Transverse colon (tissue), 3 donors: Measurements from ENCODE around the gene TSPAN6.

Experiments
- EP300 ChIP-seq: sonication (generic); formaldehyde crosslinking; IDR thresholded peaks from one replicate; pipeline ENCODE4 v1.6.1; 2017; ENCODE audit warnings: antibody characterized with exemption, low read depth
- POLR2A ChIP-seq: fragments of 450-650 bp; IDR thresholded peaks from one replicate; pipeline ENCODE4 v1.6.1; 2016; ENCODE audit warnings: antibody characterized with exemption, mild to moderate bottlenecking, moderate library complexity
- TF ChIP-seq, protein P1 (sequence below), 5 experiments: fragments of 200-600 bp in 3 of 5; fragments of 450-650 bp in 2 of 5; sonication (generic) in 3 of 5; IDR thresholded peaks; 1 replicate in 2 of 5; 2 replicates in 3 of 5; pipeline ENCODE4 v1.5.1; 2016 to 2017; ENCODE audit warnings: antibody characterized with exemption in 5 of 5, inconsistent platforms in 3 of 5, mild to moderate bottlenecking in 2 of 5, moderate library complexity in 1 of 5

DNA sequence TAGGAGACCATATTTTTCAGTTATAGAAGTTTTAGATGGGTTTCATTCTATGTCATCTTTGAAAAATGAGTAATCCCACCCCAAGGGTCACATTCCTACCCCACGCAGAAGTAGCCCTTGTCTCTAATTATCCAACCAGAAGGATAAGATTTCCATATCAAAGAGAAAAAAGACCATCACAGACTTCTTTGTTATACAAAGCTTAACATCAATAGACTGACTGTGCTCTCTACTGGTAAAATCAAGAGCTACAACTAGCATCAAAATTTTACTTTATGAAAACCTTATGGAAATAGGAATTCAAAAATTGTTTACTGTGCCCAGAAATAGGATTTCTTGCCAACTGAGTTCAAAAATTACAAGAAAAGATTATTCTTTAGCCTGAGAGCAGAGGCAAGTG lies 27.0 kb downstream of the TSPAN6 start:
- no peak for TF ChIP-seq POLR2A
- TF ChIP-seq, protein P1, sequence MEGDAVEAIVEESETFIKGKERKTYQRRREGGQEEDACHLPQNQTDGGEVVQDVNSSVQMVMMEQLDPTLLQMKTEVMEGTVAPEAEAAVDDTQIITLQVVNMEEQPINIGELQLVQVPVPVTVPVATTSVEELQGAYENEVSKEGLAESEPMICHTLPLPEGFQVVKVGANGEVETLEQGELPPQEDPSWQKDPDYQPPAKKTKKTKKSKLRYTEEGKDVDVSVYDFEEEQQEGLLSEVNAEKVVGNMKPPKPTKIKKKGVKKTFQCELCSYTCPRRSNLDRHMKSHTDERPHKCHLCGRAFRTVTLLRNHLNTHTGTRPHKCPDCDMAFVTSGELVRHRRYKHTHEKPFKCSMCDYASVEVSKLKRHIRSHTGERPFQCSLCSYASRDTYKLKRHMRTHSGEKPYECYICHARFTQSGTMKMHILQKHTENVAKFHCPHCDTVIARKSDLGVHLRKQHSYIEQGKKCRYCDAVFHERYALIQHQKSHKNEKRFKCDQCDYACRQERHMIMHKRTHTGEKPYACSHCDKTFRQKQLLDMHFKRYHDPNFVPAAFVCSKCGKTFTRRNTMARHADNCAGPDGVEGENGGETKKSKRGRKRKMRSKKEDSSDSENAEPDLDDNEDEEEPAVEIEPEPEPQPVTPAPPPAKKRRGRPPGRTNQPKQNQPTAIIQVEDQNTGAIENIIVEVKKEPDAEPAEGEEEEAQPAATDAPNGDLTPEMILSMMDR (IDR thresholded peaks at IDR 0.05) = peak; percentile 5 to 28 (median 19)
- TF ChIP-seq EP300 = no peak
